ENCODE results near the gene TAB2. TPM values are rescaled to one million over a fixed set of nuclear protein-coding genes. Genes with fewer than 3 reads are reported as not detected.

TAB2 gene
- total RNA-seq, 1 experiment from 2014 or later: 56.7 TPM

GRCh38 chr6:149271348-149272340 is 45.9 kb upstream of the TAB2 start:
- H3K4me2 ChIP-seq (ENCODE audit: low read length): no peak overlapping the region
- ATAC-seq (no peak), DNase-seq (ENCODE audit: low read depth, low spot score) (no peak)
- H4K20me1 ChIP-seq (ENCODE audit: insufficient read depth): no peaks in the 10 kb centered on the region
- peaks cover 0 to 5% of the 10 kb centered on the region in 2 experiments; a peak in 1 of 4 replicates for H3K4me1 ChIP-seq (ENCODE audit: control insufficient read depth in 1 of 2, insufficient read depth in 2 of 2, low read length in 2 of 2)
- intact Hi-C loops (cut with micrococcal nuclease): no loop called here
- H3K27ac ChIP-seq (ENCODE audit: low read depth, low read length): no peak overlapping the region
- TF ChIP-seq POLR2AphosphoS5 (IDR thresholded peaks at IDR 0.05; ENCODE audit: low read depth, low read length) (no peak), ELF1 (IDR thresholded peaks at IDR 0.05; ENCODE audit: borderline replicate concordance, low read depth) (no peak), REST (IDR thresholded peaks at IDR 0.05; ENCODE audit: low read depth) (no peak), EZH2 (IDR thresholded peaks at IDR 0.05) (no peak), EZH2phosphoT487 (IDR thresholded peaks at IDR 0.05; ENCODE audit: borderline replicate concordance) (no peak), EGR1 (IDR thresholded peaks at IDR 0.05; ENCODE audit: low read depth) (no peak), SRF (IDR thresholded peaks at IDR 0.05; ENCODE audit: low read depth) (no peak), RAD21 (IDR thresholded peaks at IDR 0.05; ENCODE audit: low read depth) (no peak), ATF3 (IDR thresholded peaks at IDR 0.05) (no peak), CEBPB (IDR thresholded peaks at IDR 0.05; ENCODE audit: low read depth) (no peak), ZBTB33 (IDR thresholded peaks at IDR 0.05; ENCODE audit: extremely low read depth, insufficient replicate concordance, low read length) (no peak), ZNF274 (IDR thresholded peaks at IDR 0.05; ENCODE audit: low read depth, low read length) (no peak), TCF7L2 (IDR thresholded peaks at IDR 0.05; ENCODE audit: borderline replicate concordance, extremely low read depth, insufficient read depth, insufficient read length) (no peak)
- BruUV-seq (replicated peaks): no TSS peak
- RAD21 ChIA-PET (ENCODE audit: low non-redundant PET in 1 of 2, low total read pairs in 2 of 2, uncharacterized antibody in 2 of 2, unreplicated experiment in 2 of 2): no interaction called here
- no peaks in the 10 kb centered on the region for H3K79me2 ChIP-seq (ENCODE audit: insufficient read depth, low read length)
- H3K9me2 ChIP-seq (ENCODE audit: insufficient read depth): no peaks in the 10 kb centered on the region
- no peaks in the 10 kb centered on the region for H3K27me3 ChIP-seq (ENCODE audit: insufficient read depth, low read length)
- CTCF ChIA-PET: no interaction called here
- no peaks in the 10 kb centered on the region for H3K9me3 ChIP-seq (ENCODE audit: control insufficient read depth in 1 of 2, insufficient read depth in 1 of 2, low read depth in 1 of 2, low read length in 2 of 2)
- no peak overlapping the region for H3K4me3 ChIP-seq (replicated peaks in 1 of 2; ENCODE audit: low read depth in 1 of 2, low read length in 2 of 2)
- no peak overlapping the region for H3K9ac ChIP-seq (ENCODE audit: low read length)
- POLR2A ChIA-PET: no interaction called here
- no peaks in the 10 kb centered on the region for H3K36me3 ChIP-seq (ENCODE audit: control insufficient read depth in 1 of 2, insufficient read depth in 2 of 2, low read length in 2 of 2)
- no peak overlapping the region for H2AFZ ChIP-seq (ENCODE audit: low read depth, low read length, poor library complexity, severe bottlenecking)

Measured in HCT116 (cell line).